DMS53 treated with DMSO at 0.1 percent for 48 hours (cell line): Measurements from ENCODE around the gene PLA2G10.
"Not testable (repeated sequence)": the region's sequence is repeated elsewhere in the genome, so short reads cannot be mapped to it uniquely, and the experiment has no call there.

Experiments
- DNase-seq: peaks from one replicate; lab custom pipeline; 2025; ENCODE audit not compliant: unreplicated experiment; lab: John Stamatoyannopoulos, UW

The PLA2G10 gene

GRCh38 chr16:14694129-14694528 is at the start of gene PLA2G10:
Gene PLA2G10 (minus strand): TSS chr16:14694308. CDS start chr16:14694229, 79 bp downstream.
- not testable (repeated sequence) for DNase-seq

- not testable (repeated sequence) for DNase-seq
These were observed 48.4 kb upstream of the PLA2G10 start, which contains the start of gene NPIPA2 for GRCh38 chr16:14742273-14743128. Gene NPIPA2 (plus strand): TSS chr16:14742533. CDS start chr16:14748066, 5,533 bp downstream.

GRCh38 chr16:14741794-14742193 is 47.7 kb upstream of the PLA2G10 start:
- not testable (repeated sequence) for DNase-seq

GRCh38 chr16:14740832-14741385 is 46.8 kb upstream of the PLA2G10 start:
- not testable (repeated sequence) for DNase-seq

GRCh38 chr16:14733233-14733632 is 39.1 kb upstream of the PLA2G10 start:
- not testable (repeated sequence) for DNase-seq

GRCh38 chr16:14703156-14704011 is 9.3 kb upstream of the PLA2G10 start, which contains the start of gene NPIPA3:
Gene NPIPA3 (plus strand): TSS chr16:14703411. CDS start chr16:14708944, 5,533 bp downstream.
- not testable (repeated sequence) for DNase-seq

- DNase-seq, result not testable (repeated sequence)
These were observed 8.6 kb upstream of the PLA2G10 start for GRCh38 chr16:14702672-14703071.

GRCh38 chr16:14701859-14702258 is 7.8 kb upstream of the PLA2G10 start:
- not testable (repeated sequence) for DNase-seq

GRCh38 chr16:14685870-14686793 is 8.0 kb downstream of the PLA2G10 start:
- DNase-seq, result not testable (repeated sequence)

GRCh38 chr16:14682121-14682520 is 12.0 kb downstream of the PLA2G10 start:
- DNase-seq, result no peak

GRCh38 chr16:14681115-14681514 is 13.0 kb downstream of the PLA2G10 start:
- DNase-seq, result no peak

GRCh38 chr16:14680396-14680795 is 13.7 kb downstream of the PLA2G10 start:
- DNase-seq, result not testable (repeated sequence)

- no peak for DNase-seq
These were observed 15.2 kb downstream of the PLA2G10 start for GRCh38 chr16:14678748-14679497.

- no peak for DNase-seq
These were observed 16.5 kb downstream of the PLA2G10 start for GRCh38 chr16:14677627-14678026.

GRCh38 chr16:14676633-14677032 is 17.5 kb downstream of the PLA2G10 start:
- no peak for DNase-seq

GRCh38 chr16:14672403-14672971 is 21.6 kb downstream of the PLA2G10 start:
- no peak for DNase-seq

- DNase-seq, result no peak
These were observed 24.3 kb downstream of the PLA2G10 start for GRCh38 chr16:14669776-14670175.

GRCh38 chr16:14668556-14669223 is 25.4 kb downstream of the PLA2G10 start:
- no peak for DNase-seq
